Adrenal gland (tissue), 12 donors: Measurements from ENCODE around the gene ALOX5. TPM values are rescaled to one million over a fixed set of nuclear protein-coding genes. Genes with fewer than 3 reads are reported as not detected.

Experiments used
- DNase-seq, 7 donors: peaks; one replicate each; pipeline ENCODE4 v3.0.0-alpha.2; 2019 to 2020
- H3K27ac ChIP-seq, 5 donors: fragments of 200-600 bp; sonication (generic) in 4 of 5; 1 replicate in 3 of 5; 2 replicates in 2 of 5; pipeline versions ENCODE4 v1.5.1 to v1.8.0; 2016 to 2020; ENCODE audit warnings: mild to moderate bottlenecking in 1 of 5
- H3K27me3 ChIP-seq: fragments of 200-600 bp; 2 replicates; pipeline ENCODE4 v1.8.0; 2021
- H3K36me3 ChIP-seq, 2 donors: fragments of 200-600 bp; replicated peaks in 1 of 2; 1 replicate in 1 of 2; 2 replicates in 1 of 2; pipeline versions ENCODE4 v1.5.1 to v1.8.0; 2018 to 2022
- H3K4me1 ChIP-seq, 2 donors: fragments of 200-600 bp; replicated peaks in 1 of 2; 1 replicate in 1 of 2; 2 replicates in 1 of 2; pipeline versions ENCODE4 v1.5.1 to v1.8.0; 2018 to 2021
- H3K4me3 ChIP-seq, 4 donors: fragments of 200-600 bp; sonication (generic) in 3 of 4; one replicate each; pipeline ENCODE4 v1.5.1; 2016 to 2018
- H3K9me3 ChIP-seq, 3 donors: fragments of 200-600 bp; sonication (generic) in 1 of 3; replicated peaks in 1 of 3; 1 replicate in 2 of 3; 2 replicates in 1 of 3; pipeline versions ENCODE4 v1.5.1 to v1.8.0; 2016 to 2021
- CTCF ChIP-seq, 6 experiments: fragments of 450-650 bp in 4 of 6; fragments of 200-600 bp in 2 of 6; sonication (generic) in 1 of 6; IDR thresholded peaks; 1 replicate in 5 of 6; 2 replicates in 1 of 6; pipeline versions ENCODE4 v1.5.1 to v1.8.0; 2016 to 2021; ENCODE audit warnings: antibody characterized with exemption in 6 of 6, mild to moderate bottlenecking in 2 of 6, moderate library complexity in 1 of 6
- POLR2A ChIP-seq, 2 donors: fragments of 450-650 bp; IDR thresholded peaks; one replicate each; pipeline ENCODE4 v1.6.1; 2017; ENCODE audit warnings: antibody characterized with exemption in 2 of 2, mild to moderate bottlenecking in 2 of 2, moderate library complexity in 1 of 2
- WGBS, 4 donors: extraction: QIAGEN DNeasy Blood & Tissue Kit in 2 of 4; methylation state at CpG; one replicate each; pipeline versions ENCODE4 v1.1.5 to v1.1.7; 2013 to 2017; 5-methylcytosine and 5-hydroxymethylcytosine counted together
- intact Hi-C, 2 donors: fragments of 100-400 bp; cut with DNase I; formaldehyde crosslinking; loops; one replicate each; pipeline versions ENCODE4 v1.14.1 to v1.15.0; 2022 to 2023
- polyA plus RNA-seq, 3 donors: library from polyadenylated mRNA; stranded (reverse); fragments of 200-250 nt in 2 of 3; fragments of 350-450 nt in 1 of 3; fragmentation: Illumina TruSeq in 1 of 3; extraction: RNeasy Lipid Tissue Mini Kit (QIAGEN cat#74804) in 1 of 3; gene quantifications; one replicate each; pipeline ENCODE4 v1.2.3, GENCODE V29; 2013 to 2014
- total RNA-seq, 9 donors: library from RNA; depleted of rRNA in 4 of 9; stranded (reverse); fragments of >200 nt in 4 of 9; fragments of 120-200 nt in 1 of 9; fragmentation: NEBNext Ultra II Directional in 1 of 9; extraction: Animal tissue kit (Norgen Biotek cat#: 25700) in 1 of 9; gene quantifications; one replicate each; pipeline versions ENCODE4 v1.1.0 to v1.2.4, GENCODE V29; 2013 to 2023
- donor health status: healthy with polysubstance abuse.
- donor health status: Bipolar disorder and iron deficiency.
- donor health status: DM: yes; HTN: yes; CAD: no.
- donor health status: DM: no; HTN: no; CAD: no.
- donor health status: DM: no; HTN: no; CAD: no.
- donor health status: DM: yes; HTN: yes; CAD: no.

ALOX5 gene
- total and polyA plus RNA-seq, 12 donors, result 1.00 to 60.0 (median 17.7) TPM

DNA sequence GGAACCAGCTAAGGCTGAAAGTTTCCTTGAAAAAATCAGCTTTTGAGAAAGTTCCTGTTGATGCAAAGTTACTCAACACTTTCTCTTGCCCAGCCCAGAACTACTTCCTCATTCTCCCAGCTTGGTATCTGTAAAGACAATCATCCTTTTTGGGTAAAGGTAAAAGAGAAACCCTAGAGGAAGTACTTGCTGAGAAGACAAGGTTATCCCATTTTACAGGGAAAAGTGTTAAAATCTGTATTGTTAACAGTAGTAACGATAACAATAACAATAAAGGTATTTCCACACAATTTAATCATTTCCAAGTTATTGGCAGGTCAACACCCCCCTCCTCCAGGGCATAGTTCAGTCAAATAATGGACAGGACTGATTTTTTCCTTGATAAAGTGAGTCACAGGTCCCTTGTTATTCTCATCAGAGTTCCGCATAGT lies 2.4 kb downstream of the ALOX5 start:
- no peak overlapping the region for H3K4me3 ChIP-seq
- H3K27ac ChIP-seq, result peak overlapping the region in 1 of 5 donors; percentile 51
- intact Hi-C loops, result no loop called here
- DNase-seq, result no peak
- H3K9me3 ChIP-seq, result no peaks in the 10 kb centered on the region
- H3K36me3 ChIP-seq, result no peaks in the 10 kb centered on the region
- peaks cover 26% of the 10 kb centered on the region for H3K27me3 ChIP-seq
- TF ChIP-seq CTCF (IDR thresholded peaks at IDR 0.05) (no peak), POLR2A (IDR thresholded peaks at IDR 0.05) (no peak)
- peaks cover 9 to 16% of the 10 kb centered on the region in 2 donors for H3K4me1 ChIP-seq
- 72 to 86% (median 77%) methylated on average over 2 of the region's 2 CpGs for WGBS, 4 donors

- 55 to 59% (median 57%) methylated on average over 4 of the region's 4 CpGs for WGBS, 4 donors
These were observed 3.3 kb downstream of the ALOX5 start for GRCh38 chr10:45377321-45377720.

GRCh38 chr10:45377858-45378257 lies 3.8 kb downstream of the ALOX5 start:
- DNase-seq, result no peak
- Histone ChIP-seq H3K4me3 (no peak overlapping the region), H3K27ac (no peak overlapping the region), H3K9me3 (no peaks in the 10 kb centered on the region), H3K36me3 (no peaks in the 10 kb centered on the region), H3K4me1 (peaks cover 9 to 16% of the 10 kb centered on the region in 2 donors), H3K27me3 (peaks cover 26% of the 10 kb centered on the region)
- intact Hi-C loops, result no loop called here
- WGBS, 4 donors, result 68 to 75% (median 73%) methylated on average over 5 of the region's 5 CpGs
- TF ChIP-seq POLR2A (IDR thresholded peaks at IDR 0.05) (no peak), CTCF (IDR thresholded peaks at IDR 0.05) (no peak)

More at GRCh38 chr10:45377321-45377720, 3.3 kb downstream of the ALOX5 start:
- H3K4me1 ChIP-seq, result peaks cover 9 to 16% of the 10 kb centered on the region in 2 donors
- H3K36me3 ChIP-seq, result no peaks in the 10 kb centered on the region
- intact Hi-C loops, result no loop called here
- no peak overlapping the region for H3K27ac ChIP-seq
- peaks cover 26% of the 10 kb centered on the region for H3K27me3 ChIP-seq
- no peak for TF ChIP-seq CTCF (IDR thresholded peaks at IDR 0.05)
- H3K4me3 ChIP-seq, result no peak overlapping the region
- no peak for DNase-seq
- no peaks in the 10 kb centered on the region for H3K9me3 ChIP-seq

- peak in 1 of 7 donors; percentile 31 for DNase-seq
These were observed 5.1 kb downstream of the ALOX5 start for GRCh38 chr10:45378914-45379726.

More at GRCh38 chr10:45378914-45379726, 5.1 kb downstream of the ALOX5 start:
- TF ChIP-seq CTCF (IDR thresholded peaks at IDR 0.05) (no peak), POLR2A (IDR thresholded peaks at IDR 0.05) (no peak)
- Histone ChIP-seq H3K27ac (peak overlapping the region in 2 of 5 donors; percentile 26 to 86), H3K9me3 (no peaks in the 10 kb centered on the region), H3K27me3 (peaks cover 26% of the 10 kb centered on the region), H3K4me3 (no peak overlapping the region), H3K4me1 (peaks cover 4 to 6% of the 10 kb centered on the region in 2 donors), H3K36me3 (no peaks in the 10 kb centered on the region)
- 77 to 80% (median 79%) methylated on average over 6 to 12 of the region's 12 CpGs for WGBS, 4 donors
- intact Hi-C loops, result no loop called here
